GM21360 (cell line): ENCODE data around the gene DAZ3.
"Not testable (repeated sequence)": the region's sequence is repeated elsewhere in the genome, so short reads cannot be mapped to it uniquely, and the experiment has no call there.

Source experiments
- ATAC-seq: cut with Tn5 transposase; IDR thresholded peaks from one replicate; pipeline ENCODE4 v1.9.1; 2021; ENCODE audit warnings: mild to moderate bottlenecking, moderate library complexity; ENCODE audit not compliant: unreplicated experiment

DAZ3 gene, protein sequence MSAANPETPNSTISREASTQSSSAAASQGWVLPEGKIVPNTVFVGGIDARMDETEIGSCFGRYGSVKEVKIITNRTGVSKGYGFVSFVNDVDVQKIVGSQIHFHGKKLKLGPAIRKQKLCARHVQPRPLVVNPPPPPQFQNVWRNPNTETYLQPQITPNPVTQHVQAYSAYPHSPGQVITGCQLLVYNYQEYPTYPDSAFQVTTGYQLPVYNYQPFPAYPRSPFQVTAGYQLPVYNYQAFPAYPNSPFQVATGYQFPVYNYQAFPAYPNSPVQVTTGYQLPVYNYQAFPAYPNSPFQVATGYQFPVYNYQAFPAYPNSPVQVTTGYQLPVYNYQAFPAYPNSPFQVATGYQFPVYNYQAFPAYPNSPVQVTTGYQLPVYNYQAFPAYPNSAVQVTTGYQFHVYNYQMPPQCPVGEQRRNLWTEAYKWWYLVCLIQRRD

DNA sequence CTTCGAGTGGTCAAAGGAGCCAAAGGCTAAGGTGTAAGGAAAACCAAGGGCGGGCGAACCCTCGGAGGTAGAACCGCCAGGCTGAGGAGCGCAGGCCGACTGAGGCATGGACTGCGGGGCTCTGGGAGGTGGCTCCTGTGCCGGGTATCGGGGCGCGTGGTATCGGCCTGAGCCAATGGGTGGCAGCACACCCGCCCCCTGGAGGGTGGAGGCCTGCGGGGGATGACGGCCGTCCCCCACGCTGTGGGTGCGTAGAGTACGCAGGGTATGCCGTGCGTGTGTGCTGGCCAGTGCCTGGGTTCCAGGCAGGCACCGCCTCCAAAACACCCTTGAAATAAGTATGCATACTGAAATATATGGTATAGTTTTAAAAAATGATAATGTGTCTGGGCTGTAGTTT lies at the start of gene DAZ3:
Gene DAZ3 (minus strand): TSS at position 101 of the 400 bp plus-strand sequence. CDS start 208 bp downstream, outside the sequence.
- ATAC-seq = not testable (repeated sequence)

DNA sequence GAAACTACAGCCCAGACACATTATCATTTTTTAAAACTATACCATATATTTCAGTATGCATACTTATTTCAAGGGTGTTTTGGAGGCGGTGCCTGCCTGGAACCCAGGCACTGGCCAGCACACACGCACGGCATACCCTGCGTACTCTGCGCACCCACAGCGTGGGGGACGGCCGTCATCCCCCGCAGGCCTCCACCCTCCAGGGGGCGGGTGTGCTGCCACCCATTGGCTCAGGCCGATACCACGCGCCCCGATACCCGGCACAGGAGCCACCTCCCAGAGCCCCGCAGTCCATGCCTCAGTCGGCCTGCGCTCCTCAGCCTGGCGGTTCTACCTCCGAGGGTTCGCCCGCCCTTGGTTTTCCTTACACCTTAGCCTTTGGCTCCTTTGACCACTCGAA lies 20.4 kb upstream of the DAZ3 start, which contains the start of gene DAZ4:
Gene DAZ4 (plus strand): TSS at position 301 of the 400 bp plus-strand sequence. CDS start 208 bp downstream, outside the sequence.
- not testable (repeated sequence) for ATAC-seq

DNA sequence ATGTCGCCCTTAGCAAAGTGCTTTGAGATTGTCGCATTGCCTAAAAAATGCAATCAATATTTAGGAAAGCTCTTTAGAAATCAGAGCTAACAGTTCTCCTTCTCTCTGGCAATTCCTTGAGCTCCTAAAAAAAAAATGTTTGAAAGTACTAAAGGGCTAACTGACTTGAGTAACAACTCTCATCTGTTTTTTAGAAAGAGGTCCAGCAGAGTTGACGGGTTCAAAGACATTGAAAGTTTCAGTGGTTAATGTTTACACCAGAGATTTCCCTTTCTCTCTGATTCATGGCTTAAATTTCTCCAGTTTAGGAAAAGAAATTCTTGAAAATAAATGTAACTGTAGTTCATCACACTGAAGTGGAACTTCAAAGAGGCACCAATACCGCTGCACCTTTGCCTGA lies 11.9 kb upstream of the DAZ3 start:
- not testable (repeated sequence) for ATAC-seq

DNA sequence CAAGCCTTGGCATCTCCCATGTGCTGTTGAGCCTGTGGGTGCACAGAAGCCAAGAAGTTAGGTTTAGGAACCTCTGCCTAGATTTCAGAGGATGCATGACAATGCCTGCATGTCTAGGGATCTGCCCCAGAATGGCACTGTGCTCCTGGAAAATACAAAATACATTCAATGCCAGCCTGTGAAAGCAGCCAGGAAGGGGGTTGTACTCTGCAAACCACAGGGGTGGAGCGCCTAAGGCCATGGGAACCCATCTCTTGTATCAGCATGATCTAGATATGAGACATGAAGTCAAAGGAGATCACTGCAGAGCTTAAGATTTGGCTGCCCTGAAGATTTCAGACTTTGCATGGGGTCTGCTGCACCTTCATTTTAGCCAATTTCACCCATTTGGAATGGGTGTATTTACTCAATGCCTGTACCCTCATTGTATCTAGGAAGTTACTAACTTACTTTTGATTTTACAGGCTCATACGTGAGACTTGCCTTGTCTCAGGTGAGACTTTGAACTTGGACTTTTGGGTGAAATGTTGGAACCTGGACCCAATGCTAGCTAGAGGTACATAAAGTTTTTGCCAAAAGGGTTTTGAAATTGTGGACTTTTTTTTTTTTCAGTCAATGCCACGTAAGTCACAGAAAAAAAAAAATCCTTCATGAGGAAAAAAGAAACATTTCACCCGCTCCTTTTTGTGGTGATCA lies 11.1 kb upstream of the DAZ3 start:
- not testable (repeated sequence) for ATAC-seq

DNA sequence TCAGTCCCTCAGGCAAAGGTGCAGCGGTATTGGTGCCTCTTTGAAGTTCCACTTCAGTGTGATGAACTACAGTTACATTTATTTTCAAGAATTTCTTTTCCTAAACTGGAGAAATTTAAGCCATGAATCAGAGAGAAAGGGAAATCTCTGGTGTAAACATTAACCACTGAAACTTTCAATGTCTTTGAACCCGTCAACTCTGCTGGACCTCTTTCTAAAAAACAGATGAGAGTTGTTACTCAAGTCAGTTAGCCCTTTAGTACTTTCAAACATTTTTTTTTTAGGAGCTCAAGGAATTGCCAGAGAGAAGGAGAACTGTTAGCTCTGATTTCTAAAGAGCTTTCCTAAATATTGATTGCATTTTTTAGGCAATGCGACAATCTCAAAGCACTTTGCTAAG lies 8.6 kb upstream of the DAZ3 start:
- ATAC-seq = not testable (repeated sequence)
